ENCODE data around the gene LEAP2. TPM values are rescaled to one million over a fixed set of nuclear protein-coding genes. Genes with fewer than 3 reads are reported as not detected.

The LEAP2 gene
- total RNA-seq, 4 donors from 2014 or later = 0.29 to 2.3 (median 0.92) TPM

DNA sequence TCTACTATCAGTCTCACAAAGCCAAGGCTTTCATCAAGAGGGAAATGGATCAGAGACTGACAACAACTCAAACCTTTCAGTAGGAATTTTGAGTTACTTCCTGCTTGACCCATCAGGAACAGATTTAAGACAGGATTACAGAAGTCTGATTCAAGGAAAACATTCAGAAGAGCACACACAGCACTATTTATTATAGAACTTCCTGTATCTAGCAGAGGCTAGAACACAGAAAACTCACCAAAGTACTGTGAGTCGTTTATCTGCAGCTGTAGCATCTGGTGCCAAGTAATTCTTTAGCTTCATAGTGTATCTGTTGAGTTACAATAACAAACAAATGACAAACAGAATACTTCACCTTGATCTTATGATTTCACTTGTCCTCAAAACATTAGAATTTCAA is 13.8 kb downstream of the LEAP2 start:
- DNase-seq = no peak
- no peaks in the 10 kb centered on the region for H3K9me3 ChIP-seq
- WGBS, 2 donors = 10 to 14% methylated on average over 1 of the region's 1 CpG
- no peak overlapping the region for H3K4me3 ChIP-seq
- intact Hi-C loops (cut with DNase I) = no loop called here
- TF ChIP-seq POLR2A (IDR thresholded peaks at IDR 0.05) = no peak
- TF ChIP-seq, protein P1, sequence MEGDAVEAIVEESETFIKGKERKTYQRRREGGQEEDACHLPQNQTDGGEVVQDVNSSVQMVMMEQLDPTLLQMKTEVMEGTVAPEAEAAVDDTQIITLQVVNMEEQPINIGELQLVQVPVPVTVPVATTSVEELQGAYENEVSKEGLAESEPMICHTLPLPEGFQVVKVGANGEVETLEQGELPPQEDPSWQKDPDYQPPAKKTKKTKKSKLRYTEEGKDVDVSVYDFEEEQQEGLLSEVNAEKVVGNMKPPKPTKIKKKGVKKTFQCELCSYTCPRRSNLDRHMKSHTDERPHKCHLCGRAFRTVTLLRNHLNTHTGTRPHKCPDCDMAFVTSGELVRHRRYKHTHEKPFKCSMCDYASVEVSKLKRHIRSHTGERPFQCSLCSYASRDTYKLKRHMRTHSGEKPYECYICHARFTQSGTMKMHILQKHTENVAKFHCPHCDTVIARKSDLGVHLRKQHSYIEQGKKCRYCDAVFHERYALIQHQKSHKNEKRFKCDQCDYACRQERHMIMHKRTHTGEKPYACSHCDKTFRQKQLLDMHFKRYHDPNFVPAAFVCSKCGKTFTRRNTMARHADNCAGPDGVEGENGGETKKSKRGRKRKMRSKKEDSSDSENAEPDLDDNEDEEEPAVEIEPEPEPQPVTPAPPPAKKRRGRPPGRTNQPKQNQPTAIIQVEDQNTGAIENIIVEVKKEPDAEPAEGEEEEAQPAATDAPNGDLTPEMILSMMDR (IDR thresholded peaks at IDR 0.05) = no peak
- H3K36me3 ChIP-seq = peaks cover 20 to 100% (median 40%) of the 10 kb centered on the region in 3 donors
- no peaks in the 10 kb centered on the region for H3K4me1 ChIP-seq
- no peaks in the 10 kb centered on the region for H3K27me3 ChIP-seq
- H3K27ac ChIP-seq = no peak overlapping the region

DNA sequence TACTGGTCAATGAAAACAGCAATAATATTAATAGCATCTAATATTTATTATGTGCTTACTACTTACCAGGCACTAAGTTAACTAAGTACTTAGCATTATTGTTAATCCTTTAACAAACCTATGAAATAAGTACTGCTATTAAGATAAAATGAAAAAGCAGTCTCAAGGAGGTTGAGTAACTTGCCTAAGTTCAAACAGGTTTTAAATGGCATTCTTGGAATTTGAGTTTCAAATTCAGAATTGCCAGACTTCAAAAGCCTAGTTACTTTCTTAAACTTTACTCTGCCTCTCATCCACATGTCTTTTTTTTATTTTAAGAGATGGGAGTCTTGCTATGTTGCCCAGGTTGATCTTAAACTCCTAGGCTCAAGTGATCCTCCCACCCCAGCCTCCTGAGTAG is 16.0 kb downstream of the LEAP2 start:
- no peak for DNase-seq
- Histone ChIP-seq H3K4me3 (no peak overlapping the region), H3K27me3 (no peaks in the 10 kb centered on the region), H3K9me3 (no peaks in the 10 kb centered on the region), H3K36me3 (peaks cover 20 to 100% (median 41%) of the 10 kb centered on the region in 3 donors), H3K27ac (no peak overlapping the region), H3K4me1 (no peaks in the 10 kb centered on the region)
- TF ChIP-seq POLR2A (IDR thresholded peaks at IDR 0.05) = no peak
- TF ChIP-seq, protein P1 (IDR thresholded peaks at IDR 0.05) = no peak
- intact Hi-C loops (cut with DNase I) = no loop called here

DNA sequence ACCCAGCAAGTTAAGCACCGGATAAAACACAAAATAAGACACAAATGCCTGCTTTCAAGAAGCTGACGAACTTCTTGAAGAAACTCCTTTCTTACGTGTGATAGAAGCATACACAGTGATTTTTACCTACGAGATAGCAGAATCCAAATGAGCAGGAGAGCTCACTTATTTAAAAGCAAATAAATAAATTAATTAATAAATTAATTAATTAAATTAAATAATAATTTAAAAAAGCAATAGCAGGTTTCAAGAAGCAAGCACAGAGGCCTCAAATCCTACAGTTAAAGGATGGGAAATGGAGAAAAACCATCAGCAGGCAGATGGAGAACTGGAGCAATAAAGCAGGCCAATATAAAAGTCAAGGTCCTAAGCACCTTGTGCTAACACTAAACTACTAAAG is 17.3 kb downstream of the LEAP2 start:
- H3K27me3 ChIP-seq = no peaks in the 10 kb centered on the region
- WGBS, 2 donors = 87 to 93% methylated on average over 4 of the region's 4 CpGs
- H3K27ac ChIP-seq = no peak overlapping the region
- no peak overlapping the region for H3K4me3 ChIP-seq
- H3K9me3 ChIP-seq = no peaks in the 10 kb centered on the region
- DNase-seq = no peak
- TF ChIP-seq POLR2A (IDR thresholded peaks at IDR 0.05) = no peak
- TF ChIP-seq, protein P1 (IDR thresholded peaks at IDR 0.05) = no peak
- H3K4me1 ChIP-seq = no peaks in the 10 kb centered on the region
- intact Hi-C loops (cut with DNase I) = no loop called here
- H3K36me3 ChIP-seq = peaks cover 13 to 100% (median 41%) of the 10 kb centered on the region in 3 donors

DNA sequence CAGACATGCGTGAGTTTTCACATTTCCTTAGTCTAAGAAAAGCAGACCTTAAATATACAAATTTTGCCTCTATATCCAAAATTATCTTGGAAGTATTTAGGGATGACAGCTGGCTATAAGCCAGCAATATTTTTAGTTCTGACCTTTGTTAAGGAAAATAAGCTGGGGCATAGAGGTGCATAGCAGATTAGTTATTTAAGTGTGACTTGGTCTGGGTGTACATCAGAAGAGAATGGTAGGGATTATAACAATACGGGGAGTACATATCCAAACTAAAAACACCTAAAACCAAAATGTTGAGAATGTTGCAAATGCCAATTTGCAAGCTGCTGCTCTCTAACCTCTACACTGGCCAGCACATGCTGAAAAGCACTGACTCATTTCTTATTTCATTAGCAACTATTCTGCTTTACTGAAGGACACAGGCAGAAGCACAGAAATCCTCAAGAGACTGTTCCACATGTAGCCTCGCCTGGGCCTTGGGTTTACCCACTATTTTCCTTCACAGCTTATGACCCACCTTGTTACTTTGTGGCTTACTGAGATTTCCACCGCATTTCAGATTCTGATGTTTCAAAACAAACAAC is 22.3 kb downstream of the LEAP2 start:
- H3K4me3 ChIP-seq = no peak overlapping the region
- no peaks in the 10 kb centered on the region for H3K9me3 ChIP-seq
- TF ChIP-seq, protein P1 (IDR thresholded peaks at IDR 0.05) = no peak
- TF ChIP-seq POLR2A (IDR thresholded peaks at IDR 0.05) = no peak
- no peak for DNase-seq
- no peaks in the 10 kb centered on the region for H3K4me1 ChIP-seq
- H3K36me3 ChIP-seq = peaks cover 13 to 100% (median 51%) of the 10 kb centered on the region in 3 donors
- no peaks in the 10 kb centered on the region for H3K27me3 ChIP-seq
- H3K27ac ChIP-seq = no peak overlapping the region
- WGBS, 2 donors = 86 to 87% methylated on average over 4 of the region's 4 CpGs
- intact Hi-C loops (cut with DNase I) = no loop called here

DNA sequence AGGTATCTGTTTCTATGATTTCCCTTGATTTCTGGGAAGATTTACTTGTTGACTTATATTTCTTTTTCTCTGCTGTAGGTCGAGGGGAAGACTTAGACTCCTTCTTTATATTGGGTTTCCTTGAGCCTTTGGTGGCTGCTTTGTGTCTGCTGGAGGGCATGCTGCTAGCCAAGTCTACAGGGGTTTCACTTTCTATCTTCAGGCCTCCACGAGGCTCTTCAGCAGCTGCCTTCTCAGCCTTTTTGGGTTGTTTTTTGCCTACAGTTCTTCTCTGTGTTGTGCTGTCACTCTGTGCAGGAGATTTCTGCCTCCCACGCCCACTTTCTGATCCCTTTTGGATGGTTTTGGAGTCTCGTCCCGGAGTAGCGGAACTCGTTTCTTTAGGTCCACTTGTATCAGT is 23.2 kb downstream of the LEAP2 start:
- no peak for DNase-seq
- Histone ChIP-seq H3K27me3 (no peaks in the 10 kb centered on the region), H3K27ac (no peak overlapping the region), H3K36me3 (peaks cover 13 to 100% (median 50%) of the 10 kb centered on the region in 3 donors), H3K4me3 (no peak overlapping the region), H3K4me1 (no peaks in the 10 kb centered on the region), H3K9me3 (no peaks in the 10 kb centered on the region)
- intact Hi-C loops (cut with DNase I) = no loop called here
- 80 to 81% methylated on average over 7 of the region's 7 CpGs for WGBS, 2 donors
- TF ChIP-seq, protein P1 (IDR thresholded peaks at IDR 0.05) = no peak
- no peak for TF ChIP-seq POLR2A (IDR thresholded peaks at IDR 0.05)
